Measurements from ENCODE around the gene SUMO4.

SUMO4 gene

DNA sequence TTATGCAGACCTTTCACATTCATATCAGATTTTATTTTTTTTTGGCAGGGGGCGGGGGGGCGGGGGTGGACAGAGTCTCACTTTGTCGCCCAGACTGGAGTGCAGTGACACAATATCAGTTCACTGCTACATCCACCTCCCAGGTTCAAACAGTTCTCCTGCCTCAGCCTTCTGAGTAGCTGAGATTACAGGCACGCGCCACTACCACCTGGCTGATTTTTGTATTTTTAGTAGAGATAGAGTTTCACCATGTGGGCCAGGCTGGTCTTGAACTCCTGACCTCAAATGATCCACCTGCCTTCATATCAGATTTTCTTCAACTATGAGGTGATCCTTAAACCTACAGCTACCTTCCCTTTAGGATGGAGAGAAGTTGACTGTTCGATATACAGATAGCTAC is 8.0 kb upstream of the SUMO4 start:
- DNase-seq = no peak

DNA sequence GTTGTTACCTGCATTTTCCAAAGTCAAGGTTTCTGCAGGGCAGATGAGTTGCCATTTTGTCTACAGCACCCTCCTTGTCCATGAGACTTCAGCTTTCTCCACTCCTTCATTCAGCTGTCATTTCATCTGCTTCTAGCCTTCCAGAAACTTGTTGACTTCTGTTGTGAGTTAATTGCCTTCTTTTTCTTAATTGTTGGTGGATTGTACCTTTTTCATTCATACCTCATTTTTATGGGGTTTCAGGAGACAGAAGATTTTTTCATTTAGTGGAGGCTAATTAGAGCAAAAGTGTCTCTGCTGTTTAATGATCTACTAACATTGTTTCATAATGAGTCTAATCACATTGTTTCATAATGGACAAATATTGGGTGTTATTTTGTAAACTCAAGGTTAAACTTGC is 7.5 kb upstream of the SUMO4 start:
- DNase-seq = no peak

DNA sequence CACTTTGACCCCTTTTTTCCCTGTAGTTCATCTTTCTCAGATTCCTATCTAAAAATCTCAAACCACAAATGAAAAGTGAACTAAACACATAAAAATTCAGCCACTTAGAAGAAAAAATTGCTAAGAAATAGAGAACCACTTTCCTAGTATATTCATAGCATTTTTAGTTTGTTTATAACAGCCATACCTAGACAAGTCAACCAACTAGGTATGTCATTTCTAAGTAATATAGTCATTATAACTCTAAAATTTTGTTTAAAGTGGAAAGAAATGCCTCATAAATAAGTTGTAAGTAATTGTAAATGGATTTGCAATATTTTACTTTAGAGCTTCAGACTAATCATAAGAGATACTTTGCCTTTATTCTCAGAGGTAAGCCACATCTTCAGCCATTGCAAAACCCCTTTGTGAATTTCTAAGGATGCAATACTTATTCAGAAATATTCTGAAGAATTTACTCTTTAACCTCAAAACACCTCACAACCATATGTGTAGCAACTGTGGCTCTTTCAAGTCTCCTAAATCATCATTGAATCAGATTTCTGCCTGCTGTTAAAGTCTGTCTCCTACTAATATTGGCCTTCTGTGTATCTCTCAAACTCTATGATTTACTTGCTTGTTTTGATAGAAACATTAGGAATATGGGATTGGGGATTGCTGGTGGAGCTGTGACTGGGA is 6.9 kb upstream of the SUMO4 start:
- no peak for DNase-seq

DNA sequence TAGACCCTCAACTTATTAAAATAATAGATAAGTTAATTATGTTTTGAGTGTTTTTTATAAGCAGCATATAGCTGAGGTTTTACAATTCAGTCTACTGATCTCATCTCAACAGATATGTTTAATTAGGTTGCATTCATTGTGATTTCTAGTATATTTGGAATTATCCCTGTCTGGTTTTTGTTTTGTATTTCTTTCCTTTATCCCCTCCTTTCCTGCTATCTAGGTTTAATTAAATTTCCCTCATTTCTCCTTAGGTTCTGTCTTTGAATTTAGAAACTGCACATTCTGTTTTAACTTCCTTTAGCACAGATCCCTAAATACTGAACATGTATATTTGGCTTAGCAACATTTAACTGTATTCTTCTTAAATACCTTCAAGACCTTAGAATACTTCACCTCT is 4.9 kb upstream of the SUMO4 start:
- no peak for DNase-seq

DNA sequence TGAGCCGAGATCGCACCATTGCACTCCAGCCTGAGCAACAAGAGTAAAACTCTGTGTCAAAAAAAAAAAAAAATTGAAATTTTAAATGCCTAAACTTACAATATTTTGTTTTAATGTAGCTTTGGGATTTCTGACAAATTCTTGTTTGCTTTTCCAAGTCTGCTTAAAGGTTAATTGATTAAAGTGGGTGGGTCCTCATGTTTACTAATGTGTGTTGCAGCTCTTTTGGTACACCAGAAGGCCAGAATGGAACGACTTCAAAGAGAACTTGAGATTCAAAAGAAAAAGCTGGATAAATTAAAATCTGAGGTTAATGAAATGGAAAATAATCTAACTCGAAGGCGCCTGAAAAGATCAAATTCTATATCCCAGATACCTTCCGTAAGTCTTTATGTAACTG is 2.7 kb upstream of the SUMO4 start:
- no peak for DNase-seq

DNA sequence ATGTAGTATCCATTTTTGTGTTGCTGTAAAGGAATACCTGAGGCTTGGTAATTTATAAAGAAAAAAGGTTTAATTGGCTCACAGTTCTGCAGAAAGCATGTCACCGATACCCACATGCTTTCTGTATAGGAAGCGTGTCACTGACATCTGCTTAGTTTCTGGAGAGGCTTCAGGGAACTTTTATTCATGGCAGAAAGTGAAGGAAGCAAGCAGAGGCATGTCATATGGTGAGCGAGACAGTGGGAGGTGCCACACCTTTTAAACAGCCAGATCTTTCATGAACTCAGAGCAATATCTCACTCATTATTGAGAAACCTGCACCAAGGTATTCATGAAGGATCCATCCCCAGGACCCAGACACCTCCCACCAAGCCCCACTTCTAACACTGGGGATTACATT is 3.5 kb downstream of the SUMO4 start:
- no peak for DNase-seq

DNA sequence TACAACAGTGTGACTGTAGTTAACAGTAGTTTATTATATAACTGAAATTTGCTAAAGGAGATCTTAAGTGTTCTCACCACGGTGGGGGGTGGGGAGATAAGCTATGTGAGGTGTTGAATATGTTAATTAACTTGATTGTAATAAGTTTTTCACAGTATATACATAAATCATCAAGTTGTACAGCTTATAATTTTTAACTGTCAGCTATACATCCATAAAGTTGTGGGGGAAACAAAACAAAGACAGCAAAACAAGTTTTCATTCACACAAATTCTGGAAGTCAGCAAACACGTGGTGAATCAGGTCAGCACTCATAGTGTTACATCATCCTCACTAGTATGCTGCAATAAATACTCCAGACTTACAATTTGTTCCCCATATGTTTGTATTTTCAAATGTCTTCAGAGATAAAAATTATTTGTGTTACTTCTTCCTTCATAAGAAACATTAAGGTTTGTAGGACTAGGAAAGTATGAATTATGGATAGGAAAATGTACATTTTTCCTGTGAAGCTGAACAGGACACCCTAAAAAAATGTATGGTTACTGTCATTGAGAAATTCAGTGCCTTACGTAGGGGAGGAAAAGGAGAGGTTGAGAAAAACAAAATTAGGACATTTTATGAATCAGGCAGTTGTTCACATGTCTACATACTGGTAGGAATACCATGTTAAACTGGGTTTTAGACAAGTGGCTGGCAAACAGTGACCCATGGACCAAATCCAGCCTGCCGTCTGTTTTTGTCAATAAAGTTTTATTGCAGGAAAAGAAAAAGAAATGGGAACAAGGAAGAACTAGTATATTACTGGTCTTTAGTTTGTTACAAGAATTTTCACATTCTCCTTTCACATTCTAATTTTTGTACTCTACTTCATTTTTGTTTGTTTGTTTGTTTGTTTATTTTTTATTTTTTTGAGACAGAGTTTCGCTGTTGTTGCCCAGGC is 6.0 kb downstream of the SUMO4 start:
- DNase-seq = no peak

DNA sequence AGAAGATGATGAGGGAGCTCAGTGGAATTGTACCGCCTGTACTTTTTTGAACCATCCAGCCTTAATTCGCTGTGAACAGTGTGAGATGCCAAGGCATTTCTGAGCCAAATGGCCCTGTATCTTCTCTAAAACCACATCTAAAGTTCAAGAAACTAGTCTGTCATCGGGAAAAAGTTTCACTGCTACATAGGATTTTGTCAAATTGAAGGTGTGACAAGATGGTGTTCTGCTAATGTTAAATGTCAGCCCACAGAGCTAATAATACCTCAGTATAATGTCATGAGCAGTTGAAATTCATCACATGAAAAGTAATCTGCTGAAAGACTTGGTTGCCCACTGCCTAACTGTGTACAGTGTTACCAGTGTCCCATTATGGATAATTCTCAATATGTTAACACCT is 9.6 kb downstream of the SUMO4 start:
- no peak for DNase-seq

DNA sequence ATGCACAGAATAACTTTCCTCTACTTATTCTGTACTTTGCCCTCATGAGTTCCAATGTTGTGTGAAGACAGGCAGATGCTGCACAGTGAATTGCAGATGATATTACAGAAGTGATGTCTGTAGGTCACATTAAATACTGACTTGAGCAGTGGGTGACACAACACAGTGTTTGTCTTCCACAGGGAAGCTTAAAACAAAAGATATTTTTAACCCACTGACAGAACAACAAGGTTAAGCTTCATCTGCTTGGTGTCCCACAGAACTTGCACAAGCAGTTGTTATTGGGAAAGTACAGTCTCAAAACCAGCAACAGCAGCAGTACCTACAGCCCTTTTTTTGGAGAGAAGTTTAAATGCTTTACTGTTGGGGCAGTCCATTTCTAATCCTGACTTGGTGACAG is 10.5 kb downstream of the SUMO4 start:
- DNase-seq = no peak

DNA sequence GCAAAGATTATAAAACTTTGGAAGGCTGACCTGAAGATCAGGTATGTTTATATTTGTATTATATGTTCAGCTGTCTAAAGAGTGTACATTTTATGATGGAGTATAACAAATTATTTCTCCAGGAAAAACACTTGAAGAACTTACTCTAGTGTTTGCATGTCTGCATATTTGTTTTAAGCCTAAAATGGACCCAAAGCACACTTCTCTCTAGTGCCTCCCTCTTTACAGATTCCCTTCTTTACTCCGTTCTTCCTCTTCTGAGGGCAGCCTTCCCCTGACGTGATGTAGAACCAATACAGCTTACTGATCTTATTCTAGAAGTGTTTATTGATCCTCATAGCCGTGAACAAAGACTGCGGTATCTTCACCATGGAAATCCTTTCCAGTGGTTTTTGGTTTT is 13.9 kb downstream of the SUMO4 start:
- no peak for DNase-seq

DNA sequence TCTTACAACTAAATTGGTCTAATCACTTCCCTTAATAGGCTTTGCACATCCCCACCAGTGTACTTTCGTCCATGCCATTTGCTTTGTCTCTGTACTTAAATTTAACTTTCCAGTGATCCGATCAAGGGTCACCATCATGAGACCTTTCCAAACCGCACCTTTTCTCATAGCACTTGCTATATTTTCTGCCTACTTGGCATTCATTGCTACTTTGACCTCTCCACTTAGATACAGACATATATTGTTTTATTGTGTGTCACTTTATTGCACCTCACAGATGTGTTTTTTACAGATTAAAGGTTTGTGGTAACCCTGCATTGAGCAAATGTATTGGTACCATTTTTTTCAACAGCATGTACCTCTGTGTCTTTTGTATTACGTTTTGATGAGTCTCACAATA is 14.8 kb downstream of the SUMO4 start:
- no peak for DNase-seq

DNA sequence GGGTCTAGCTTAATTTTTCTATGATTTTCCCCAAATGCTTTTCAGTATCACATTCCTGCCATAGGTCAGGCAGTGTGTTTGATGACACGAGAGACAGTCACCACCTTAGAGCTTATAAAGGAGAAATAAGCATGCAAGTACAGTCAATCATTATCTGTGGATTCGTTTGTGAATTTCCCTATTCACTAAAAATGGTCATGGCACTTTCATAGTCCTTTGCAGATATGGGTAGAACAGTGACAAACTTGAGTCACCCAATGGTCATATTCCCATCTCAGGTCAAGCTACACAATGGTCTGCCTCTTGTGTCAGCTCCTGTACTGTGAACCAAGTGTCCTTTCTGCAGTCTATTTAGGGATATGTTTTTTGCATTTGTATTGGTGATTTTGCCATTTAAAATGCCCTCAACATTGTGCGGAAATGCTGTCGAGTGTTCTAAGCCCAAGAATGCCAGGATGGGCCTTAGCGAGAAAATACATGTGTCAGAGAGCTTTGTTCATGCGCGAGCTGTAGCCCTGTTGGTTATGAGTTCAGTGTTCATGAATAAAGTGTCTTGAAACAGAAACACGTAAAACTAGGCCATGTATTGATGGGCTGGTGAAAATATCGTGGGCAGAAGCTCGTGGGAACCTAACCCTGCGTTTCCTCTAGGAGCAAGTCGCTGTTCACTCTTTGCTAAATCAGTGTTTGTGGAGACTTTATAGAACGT is 19.8 kb downstream of the SUMO4 start:
- DNase-seq = no peak

DNA sequence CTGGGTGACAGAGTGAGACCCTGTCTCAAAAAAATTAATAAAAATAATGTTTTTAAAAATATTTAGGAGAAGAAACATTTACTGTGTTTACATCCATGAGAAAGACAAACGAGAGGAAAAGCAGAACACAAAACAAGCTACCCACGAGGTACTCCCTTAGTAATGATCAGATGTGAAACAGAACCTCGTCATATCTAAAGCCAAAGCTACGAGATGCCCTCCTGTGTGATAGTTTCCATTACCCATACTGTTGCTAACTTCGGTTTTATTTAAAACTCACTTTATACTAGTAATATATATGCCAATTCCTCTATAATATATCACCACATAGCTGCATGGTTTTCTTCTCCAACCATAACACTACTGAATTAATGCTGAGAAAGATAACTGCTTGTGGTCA is 21.1 kb downstream of the SUMO4 start:
- DNase-seq = no peak

DNA sequence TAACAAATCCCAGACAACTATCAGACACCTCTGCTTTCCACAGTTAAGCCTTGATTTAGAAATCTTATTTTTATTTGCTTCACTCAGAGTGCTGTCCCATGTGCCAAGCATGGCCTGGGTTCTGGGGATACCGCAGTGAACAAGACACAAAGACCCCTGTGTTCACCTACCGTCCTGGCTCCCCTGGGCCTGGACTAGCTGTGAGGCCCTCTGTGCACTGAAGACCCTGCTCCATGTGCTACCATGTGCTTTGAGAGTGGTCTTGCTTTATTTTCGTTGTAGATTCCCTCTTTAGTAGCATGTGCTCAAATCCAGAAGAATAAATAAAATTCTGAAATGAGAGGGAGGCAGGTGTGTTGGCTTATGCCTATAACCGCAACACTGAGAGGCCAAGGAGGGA is 22.5 kb downstream of the SUMO4 start:
- no peak for DNase-seq

DNA sequence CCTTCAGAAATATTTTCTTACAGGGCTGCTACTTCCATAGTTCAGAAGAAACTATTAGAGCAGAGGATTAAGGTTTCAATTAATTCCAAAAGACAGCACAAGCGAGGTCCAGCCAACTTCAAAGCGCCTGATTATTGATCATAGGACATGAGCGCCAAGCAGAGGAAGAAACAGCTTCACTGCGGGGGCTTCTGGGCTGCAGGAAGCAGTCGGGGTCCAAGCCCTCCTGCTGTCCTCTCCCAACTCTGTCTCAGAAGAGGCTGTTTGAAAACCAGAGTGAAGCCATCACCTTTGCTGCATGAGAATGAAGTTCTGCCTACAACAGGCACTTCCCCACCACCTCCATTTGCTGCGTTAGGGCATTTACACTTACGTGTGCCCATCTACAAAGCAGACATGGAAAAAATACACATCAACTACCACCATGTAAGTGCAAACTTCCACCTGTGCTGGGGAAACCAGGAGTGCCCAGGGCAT is 23.9 kb downstream of the SUMO4 start:
- no peak for DNase-seq

DNA sequence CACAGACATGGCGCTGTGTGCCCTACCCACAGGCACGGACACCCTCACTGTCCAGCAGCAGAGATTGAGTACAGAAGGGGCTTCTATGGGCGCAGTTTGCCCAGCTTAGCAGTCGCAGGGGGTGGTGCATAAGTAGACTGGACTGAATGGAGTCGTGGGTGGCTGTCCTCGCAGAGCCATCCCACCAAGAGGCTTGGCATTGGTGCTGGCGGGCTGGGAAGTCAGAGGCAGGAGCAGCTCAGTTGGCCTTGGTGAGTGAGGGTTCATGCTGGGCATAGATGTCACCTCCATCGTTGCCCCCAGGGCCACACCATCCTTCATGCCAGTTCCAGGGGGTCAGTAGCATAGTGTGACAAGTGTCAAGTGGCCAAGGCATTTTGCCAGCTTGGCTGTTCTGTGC is 25.2 kb downstream of the SUMO4 start:
- DNase-seq = no peak

DNA sequence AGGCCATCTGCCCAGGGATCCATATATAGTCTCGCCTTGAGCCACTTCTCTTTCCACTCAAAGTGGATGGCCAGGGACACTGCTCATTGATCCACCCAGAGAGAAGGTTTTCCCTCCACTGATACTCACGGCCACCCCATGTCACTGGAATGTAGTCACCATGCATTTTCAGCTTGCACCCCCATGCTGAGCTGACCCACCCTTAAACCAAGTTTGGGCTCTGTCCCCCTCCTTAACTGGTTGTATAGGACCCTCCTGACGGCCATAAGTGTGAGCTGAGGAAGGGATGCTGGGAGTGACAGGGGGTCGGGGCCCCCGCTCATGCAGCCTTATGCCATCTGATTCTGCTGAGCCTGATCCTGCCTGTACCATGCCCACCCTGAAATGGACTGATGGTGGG is 25.7 kb downstream of the SUMO4 start:
- no peak for DNase-seq

DNA sequence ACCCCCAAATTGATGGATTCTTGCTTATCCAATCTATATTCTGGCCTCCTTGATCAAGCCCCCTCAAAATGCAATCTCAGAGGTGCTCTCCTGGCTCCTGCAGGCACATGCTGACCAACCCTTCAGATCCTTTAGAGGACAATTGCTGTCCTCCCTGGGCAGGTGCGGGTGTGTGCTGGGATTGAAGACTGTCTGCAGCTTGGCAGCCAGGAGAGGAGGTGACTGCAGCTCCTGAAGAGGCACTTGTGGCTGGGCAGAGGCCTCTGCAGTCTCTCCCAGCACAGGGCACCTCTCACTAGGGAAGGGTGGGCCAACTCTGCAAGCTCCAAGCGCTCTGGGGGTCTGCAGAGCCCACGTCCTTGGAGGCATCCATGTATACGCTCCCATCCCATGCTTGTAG is 28.5 kb downstream of the SUMO4 start:
- no peak for DNase-seq

DNA sequence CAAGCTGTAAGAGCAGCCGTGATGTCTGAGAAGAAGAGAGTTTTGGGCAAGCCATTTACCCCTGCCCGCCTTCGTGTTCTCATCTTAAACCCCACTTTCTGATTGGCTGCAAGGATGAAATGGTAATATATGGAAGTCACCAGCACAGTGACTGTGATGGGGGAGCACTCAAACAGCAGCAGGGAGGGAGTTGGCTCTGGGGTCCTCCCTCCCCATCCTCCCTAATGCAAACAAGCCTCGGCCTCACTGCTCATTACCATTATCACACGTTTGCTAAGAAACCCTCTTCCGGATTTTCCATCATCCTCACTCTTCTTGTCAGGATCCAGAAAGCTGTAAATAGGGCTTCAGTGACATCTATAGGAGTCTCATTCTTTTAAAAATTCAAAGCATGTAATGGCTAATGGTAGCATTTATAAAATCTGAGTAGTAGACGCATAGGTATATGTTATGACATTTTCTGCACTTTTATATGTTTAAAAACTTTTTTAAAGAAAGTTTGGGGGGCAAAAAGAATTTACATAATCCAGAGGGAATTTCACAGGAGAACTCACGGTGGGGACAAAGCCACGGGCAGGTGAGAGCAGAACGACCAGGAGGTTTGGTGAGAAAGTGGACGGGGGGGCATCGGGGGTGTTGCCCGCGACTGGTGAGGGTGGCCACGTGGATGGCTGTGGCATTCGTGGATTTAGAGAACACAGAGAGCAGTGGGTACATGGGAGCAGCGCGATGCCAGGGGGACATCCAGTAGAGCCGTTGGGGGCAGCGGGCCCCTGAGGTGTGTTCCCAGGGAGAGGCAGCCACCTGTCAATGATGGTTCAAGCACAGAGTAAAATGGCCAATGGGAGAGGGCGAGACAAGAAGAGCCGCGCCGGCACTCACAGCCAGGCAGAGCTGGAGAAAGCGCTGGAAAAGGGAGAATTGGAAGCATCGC is 29.6 kb downstream of the SUMO4 start:
- DNase-seq = no peak

DNA sequence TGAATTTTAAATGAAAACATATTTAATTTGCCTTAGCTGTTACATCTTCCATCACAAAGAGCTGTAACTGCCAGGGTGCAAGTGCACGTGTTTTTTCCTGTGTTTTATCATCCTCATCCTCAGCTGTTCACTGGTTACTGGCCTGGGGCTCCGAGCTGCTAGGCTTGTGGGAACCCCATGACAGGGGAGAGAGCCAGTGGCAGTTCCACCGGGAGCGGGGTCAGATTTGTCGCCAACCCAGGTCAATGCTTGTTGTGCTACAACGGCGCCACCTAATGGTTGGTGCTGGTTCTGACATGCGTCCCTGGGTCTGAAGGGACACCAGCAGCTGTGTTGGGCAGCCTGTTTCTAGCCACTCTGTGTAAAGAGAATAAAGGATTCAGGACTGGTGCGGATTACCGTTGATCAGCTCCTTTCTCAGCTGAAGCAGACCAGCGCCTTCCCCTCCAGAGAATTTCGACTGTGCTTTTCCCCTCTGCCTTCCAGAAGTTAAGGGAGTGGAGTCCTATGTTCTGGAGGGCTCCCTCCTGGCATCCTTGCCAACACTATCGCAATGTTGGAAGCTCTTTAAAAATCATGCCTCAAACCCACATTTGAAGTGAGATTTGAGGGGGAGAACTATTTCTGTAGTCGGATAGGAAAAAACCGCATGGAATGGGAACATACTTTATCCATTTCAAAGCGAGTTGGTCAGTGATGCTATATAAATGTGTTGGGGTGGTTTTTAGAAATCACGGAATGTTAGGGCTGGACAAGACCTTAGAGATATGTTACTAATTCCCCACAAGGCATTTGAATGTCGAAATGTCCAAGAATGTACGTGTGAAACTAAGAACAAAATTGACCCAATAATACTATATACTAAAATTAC is 32.1 kb downstream of the SUMO4 start:
- peak; percentile 69 to 74 for DNase-seq

DNA sequence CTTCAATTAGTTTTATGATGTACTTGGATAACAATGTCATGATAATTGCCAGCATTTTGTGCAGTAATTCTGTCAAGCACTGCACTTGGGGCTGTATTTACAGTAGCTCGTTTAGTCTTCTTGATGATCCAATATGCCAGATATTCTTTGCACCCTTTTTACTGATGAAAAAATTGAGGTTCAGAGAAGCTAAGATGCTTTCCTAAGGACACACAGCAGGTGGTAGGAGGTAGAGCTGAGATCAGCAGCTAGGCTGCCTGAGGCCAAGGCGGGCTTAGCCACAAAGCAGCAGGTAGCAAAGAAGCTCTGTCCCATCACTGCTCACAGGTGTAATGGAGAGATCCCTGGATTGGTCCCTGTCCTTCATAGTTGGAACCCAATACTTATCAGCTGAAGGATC is 33.3 kb downstream of the SUMO4 start:
- DNase-seq = no peak

DNA sequence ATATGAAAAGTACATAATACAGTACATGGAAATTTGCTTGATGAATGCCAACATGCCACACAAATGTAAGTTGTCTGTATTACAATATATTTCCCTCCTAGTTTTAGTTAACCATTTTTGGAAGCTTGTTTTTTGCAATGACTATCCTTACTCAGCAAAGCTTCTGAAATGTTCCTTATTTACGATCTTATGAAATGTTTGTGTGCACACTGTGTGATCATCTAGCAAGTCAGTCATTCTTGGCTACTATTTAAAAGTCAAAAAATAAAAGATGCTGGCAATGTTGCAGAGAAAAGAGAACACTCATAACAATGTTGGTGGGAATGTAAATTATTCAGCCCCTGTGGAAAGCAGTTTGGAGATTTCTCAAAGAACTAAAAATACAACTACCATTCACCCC is 33.8 kb downstream of the SUMO4 start:
- DNase-seq = no peak

Measured in NCI-H2081 (cell line).